ENCODE measurements around the gene TBC1D9. TPM values are rescaled to one million over a fixed set of nuclear protein-coding genes. Genes with fewer than 3 reads are reported as not detected.
A peak's percentile ranks its signal among the peaks of the same experiment; 100 is the strongest.

TBC1D9 gene
- total RNA-seq (ENCODE audit: low replicate concordance), result 29.1 and 34.1 TPM in 2 replicates
- long read RNA-seq, partial matches to known transcripts, result 12 of 22 reads
- long read RNA-seq, other reads (novel, unspliced or antisense), result 10 of 22 reads

DNA sequence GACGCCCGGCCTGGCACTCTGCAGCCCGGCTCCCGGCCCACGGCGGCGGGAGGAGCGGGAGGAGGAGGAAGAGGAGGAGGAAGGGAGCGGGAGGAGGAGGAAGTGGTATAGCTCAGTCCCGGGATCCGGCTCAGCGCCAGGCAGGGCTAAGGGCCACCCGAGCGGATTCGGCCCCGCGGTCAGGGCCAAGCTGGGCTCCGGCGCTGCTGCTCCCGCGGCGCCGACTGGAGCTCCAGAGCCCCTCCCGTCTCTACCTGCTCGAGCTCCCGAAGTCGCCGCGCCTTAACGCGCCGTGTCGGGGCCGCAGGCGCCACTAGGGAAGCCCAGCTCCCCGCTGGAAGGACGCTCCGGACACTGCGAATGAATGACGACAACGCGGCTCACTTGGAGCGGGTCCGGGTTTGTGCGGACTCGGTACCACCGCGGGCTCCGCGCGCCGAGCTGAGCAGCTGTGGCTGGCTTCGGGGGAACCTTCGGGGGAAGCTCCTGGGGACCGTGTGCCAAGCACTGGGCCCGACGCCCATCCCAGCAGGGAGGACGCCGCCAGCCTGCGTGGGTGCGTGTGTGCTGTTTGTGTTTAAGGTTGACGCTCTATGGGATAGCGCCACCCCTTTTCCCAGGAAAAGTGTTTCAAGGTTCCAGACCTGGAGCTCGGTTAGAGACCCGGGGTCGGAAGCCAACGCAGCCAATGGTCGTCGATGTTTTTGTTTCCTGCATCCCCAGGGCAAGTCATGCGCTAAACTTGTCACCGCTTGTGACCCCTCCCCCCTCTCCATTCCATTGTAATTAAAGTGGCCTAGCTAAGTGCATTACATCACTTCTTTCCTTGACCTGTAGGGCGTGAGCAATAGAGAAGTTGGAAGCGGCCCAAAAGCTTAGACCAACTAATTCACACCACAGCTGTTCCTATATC, at the start of gene TBC1D9:
TBC1D9 (minus strand) TSS at position 67 of the 913 bp plus-strand sequence. CDS start 340 bp downstream, outside the sequence.
- DNase-seq (ENCODE audit: extremely low spot score, unreplicated experiment), result peak; percentile 78
- TF ChIP-seq, protein P1, sequence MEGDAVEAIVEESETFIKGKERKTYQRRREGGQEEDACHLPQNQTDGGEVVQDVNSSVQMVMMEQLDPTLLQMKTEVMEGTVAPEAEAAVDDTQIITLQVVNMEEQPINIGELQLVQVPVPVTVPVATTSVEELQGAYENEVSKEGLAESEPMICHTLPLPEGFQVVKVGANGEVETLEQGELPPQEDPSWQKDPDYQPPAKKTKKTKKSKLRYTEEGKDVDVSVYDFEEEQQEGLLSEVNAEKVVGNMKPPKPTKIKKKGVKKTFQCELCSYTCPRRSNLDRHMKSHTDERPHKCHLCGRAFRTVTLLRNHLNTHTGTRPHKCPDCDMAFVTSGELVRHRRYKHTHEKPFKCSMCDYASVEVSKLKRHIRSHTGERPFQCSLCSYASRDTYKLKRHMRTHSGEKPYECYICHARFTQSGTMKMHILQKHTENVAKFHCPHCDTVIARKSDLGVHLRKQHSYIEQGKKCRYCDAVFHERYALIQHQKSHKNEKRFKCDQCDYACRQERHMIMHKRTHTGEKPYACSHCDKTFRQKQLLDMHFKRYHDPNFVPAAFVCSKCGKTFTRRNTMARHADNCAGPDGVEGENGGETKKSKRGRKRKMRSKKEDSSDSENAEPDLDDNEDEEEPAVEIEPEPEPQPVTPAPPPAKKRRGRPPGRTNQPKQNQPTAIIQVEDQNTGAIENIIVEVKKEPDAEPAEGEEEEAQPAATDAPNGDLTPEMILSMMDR (conservative IDR thresholded peaks at IDR 0.05), result no peak
- Mint-ChIP-seq H3K4me3 (peak within 1 kb of the TSS; percentile 89), H3K36me3 (peaks cover 20% of the 10 kb centered on the region), H3K27me3 (no peaks in the 10 kb centered on the region), H3K4me1 (ENCODE audit: unreplicated experiment) (peaks cover 32% of the 10 kb centered on the region), H3K27ac (peak within 1 kb of the TSS; percentile 88), H3K9me3 (peaks cover 5% of the 10 kb centered on the region)

DNA sequence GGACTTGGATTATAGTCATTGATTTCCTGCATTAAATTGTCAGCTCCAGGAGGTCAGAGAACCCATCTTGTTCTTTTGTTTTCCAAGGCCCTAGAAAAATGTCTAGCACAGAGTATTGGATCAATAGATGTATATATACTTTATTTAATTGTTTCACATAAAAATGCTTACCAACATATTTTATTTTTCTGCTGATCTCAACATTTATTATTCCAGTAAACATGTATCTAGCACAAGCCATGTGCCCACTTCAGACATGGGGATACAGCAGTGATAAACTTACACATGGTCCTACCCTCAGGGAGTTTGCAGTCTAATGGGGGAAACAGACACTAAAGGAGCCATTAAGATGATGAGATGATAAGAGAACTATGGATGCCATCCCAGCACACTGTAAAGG, 49.1 kb upstream of the TBC1D9 start:
- no peaks in the 10 kb centered on the region for H3K4me1 Mint-ChIP-seq (ENCODE audit: unreplicated experiment)
- H3K36me3 Mint-ChIP-seq, result no peaks in the 10 kb centered on the region
- DNase-seq (ENCODE audit: extremely low spot score, unreplicated experiment), result no peak
- TF ChIP-seq, protein P1 (conservative IDR thresholded peaks at IDR 0.05), result no peak
- no peak overlapping the region for H3K27ac Mint-ChIP-seq
- no peaks in the 10 kb centered on the region for H3K27me3 Mint-ChIP-seq
- H3K4me3 Mint-ChIP-seq, result no peak overlapping the region
- no peaks in the 10 kb centered on the region for H3K9me3 Mint-ChIP-seq

DNA sequence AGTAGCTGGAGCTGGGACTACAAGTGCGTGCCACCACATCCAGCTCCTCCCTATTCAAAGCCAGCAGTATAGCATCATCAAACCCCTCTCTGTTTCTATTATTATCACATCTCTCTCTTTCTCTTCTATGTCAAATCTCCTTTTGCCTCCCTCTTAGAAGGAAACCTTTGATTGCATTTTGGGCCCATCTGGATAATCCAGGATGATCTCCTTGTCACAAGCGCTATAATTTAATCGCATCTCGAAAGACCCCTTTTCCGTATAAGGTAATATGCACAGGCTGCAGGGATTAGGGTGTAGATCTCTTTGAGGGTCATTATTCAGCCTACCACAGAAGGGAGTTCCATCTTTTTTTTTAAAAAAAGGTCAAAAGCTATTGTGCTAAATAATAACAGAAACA, 46.4 kb upstream of the TBC1D9 start:
- no peaks in the 10 kb centered on the region for H3K4me1 Mint-ChIP-seq (ENCODE audit: unreplicated experiment)
- no peak overlapping the region for H3K27ac Mint-ChIP-seq
- TF ChIP-seq, protein P1 (conservative IDR thresholded peaks at IDR 0.05), result no peak
- H3K27me3 Mint-ChIP-seq, result no peaks in the 10 kb centered on the region
- no peaks in the 10 kb centered on the region for H3K9me3 Mint-ChIP-seq
- DNase-seq (ENCODE audit: extremely low spot score, unreplicated experiment), result no peak
- H3K36me3 Mint-ChIP-seq, result no peaks in the 10 kb centered on the region
- no peak overlapping the region for H3K4me3 Mint-ChIP-seq

DNA sequence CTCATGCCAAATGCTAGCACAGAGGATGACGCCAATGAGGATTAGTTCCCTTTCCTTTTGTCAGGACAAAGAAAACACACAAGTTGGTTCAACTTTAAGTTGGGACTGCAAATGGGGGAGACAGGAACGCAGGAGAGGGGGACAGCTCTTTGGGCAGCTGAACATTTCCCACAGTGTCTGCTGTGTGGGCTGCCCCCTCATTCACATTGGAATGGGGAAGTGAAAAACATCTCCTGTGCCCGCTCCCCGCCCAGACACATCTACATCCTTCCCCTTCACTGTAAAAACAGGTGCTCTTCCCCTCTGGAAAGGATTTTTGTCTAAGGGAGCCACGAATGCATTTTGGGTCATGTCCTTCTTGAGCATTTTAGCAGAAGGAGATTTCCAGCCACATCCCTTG, 44.5 kb upstream of the TBC1D9 start:
- Mint-ChIP-seq H3K4me1 (ENCODE audit: unreplicated experiment) (no peaks in the 10 kb centered on the region), H3K27me3 (no peaks in the 10 kb centered on the region), H3K27ac (no peak overlapping the region), H3K36me3 (no peaks in the 10 kb centered on the region), H3K9me3 (no peaks in the 10 kb centered on the region), H3K4me3 (no peak overlapping the region)
- TF ChIP-seq, protein P1 (conservative IDR thresholded peaks at IDR 0.05), result no peak
- DNase-seq (ENCODE audit: extremely low spot score, unreplicated experiment), result no peak

DNA sequence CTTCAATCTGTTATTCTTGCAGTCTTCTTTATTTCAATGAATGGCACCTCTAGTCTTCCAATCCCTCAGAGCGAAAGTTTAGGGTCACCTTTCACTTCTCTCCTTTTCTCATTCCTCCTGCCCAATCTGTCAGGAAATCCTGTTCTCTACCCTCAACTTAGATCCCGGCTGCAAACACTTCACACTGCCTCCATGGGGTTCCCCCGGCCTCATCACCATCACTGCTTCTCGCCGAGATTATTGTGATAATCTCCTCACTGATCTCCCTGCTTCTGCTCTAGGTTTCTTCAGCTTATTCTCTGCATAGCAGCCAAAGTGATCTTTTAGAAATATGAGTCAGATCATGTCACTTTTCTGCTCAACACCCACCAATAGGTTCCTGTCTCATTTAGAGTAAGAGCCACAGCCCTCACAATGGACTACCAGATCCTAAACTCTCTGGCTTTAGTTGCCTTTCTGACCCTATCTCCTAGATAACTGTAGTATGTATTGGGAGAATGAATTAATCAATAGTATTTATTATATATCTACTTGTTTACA, 43.6 kb upstream of the TBC1D9 start:
- Mint-ChIP-seq H3K27ac (no peak overlapping the region), H3K27me3 (no peaks in the 10 kb centered on the region), H3K36me3 (no peaks in the 10 kb centered on the region), H3K4me1 (ENCODE audit: unreplicated experiment) (no peaks in the 10 kb centered on the region), H3K4me3 (no peak overlapping the region), H3K9me3 (no peaks in the 10 kb centered on the region)
- no peak for DNase-seq (ENCODE audit: extremely low spot score, unreplicated experiment)
- TF ChIP-seq, protein P1 (conservative IDR thresholded peaks at IDR 0.05), result no peak
